Measurements from ENCODE around the gene TINCR.

- TF ChIP-seq CTCF (IDR thresholded peaks at IDR 0.05) (no peak), ZFX (IDR thresholded peaks at IDR 0.05; ENCODE audit: borderline replicate concordance) (no peak)
Measured at GRCh38 chr19:5605362-5605761, 37.6 kb upstream of the TINCR start.
